ENCODE measurements around the gene OSTC.
A peak's percentile ranks its signal among the peaks of the same experiment; 100 is the strongest.

OSTC gene

DNA sequence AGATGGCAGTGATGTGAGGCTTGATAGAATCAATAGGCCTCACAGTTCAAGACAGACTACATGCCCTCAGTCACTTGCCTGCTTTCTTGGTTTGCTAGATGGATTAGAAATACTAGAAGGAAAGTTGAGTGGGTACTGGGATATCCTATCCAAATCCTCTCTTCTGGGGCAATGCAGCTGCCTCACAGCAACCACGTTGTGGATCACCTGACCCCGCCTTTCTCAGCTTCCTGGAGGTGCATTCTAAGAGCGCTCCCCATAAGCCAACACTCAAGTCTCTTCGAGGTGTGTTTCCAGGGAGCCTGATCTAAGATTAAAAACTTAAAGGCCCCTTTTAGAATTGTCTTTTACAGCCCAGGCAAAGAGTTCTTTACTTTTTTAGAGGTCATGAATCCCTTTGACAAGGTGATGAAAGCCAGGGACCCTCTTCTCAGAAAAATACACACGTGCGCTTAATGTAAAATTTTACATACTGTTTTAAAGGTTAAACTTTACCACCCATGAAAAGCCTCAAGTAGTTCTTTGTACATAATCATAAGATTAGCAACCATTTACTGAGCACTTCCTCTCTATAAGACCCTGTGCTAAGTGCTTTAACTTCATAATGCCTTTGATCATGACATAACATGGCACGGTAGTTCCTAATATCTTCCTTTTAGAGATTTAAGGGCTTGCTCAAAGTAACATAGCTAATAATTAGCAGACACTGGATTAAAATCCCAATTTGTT is 30.9 kb upstream of the OSTC start:
- DNase-seq (ENCODE audit: low read depth, low spot score): no peak
- Histone ChIP-seq H3K4me3 (ENCODE audit: insufficient read length, low read depth) (peak overlapping the region; percentile 44), H3K27me3 (ENCODE audit: insufficient read depth, insufficient read length) (no peaks in the 10 kb centered on the region), H3K36me3 (ENCODE audit: insufficient read depth, insufficient read length, low read length) (peaks cover 38% of the 10 kb centered on the region), H3K9ac (ENCODE audit: insufficient read length, low read depth) (no peak overlapping the region), H3K4me1 (ENCODE audit: insufficient read depth, insufficient read length) (no peaks in the 10 kb centered on the region), H3K9me3 (ENCODE audit: insufficient read depth, low read length) (peaks cover 11% of the 10 kb centered on the region)
- no peak for TF ChIP-seq YY1 (IDR thresholded peaks at IDR 0.05; ENCODE audit: insufficient read depth, insufficient read length)
- TF ChIP-seq SUZ12 (IDR thresholded peaks at IDR 0.05; ENCODE audit: extremely low read depth, insufficient read depth, insufficient read length): no peak
- no peak for TF ChIP-seq ZNF274 (IDR thresholded peaks at IDR 0.05; ENCODE audit: low read depth, low read length)

DNA sequence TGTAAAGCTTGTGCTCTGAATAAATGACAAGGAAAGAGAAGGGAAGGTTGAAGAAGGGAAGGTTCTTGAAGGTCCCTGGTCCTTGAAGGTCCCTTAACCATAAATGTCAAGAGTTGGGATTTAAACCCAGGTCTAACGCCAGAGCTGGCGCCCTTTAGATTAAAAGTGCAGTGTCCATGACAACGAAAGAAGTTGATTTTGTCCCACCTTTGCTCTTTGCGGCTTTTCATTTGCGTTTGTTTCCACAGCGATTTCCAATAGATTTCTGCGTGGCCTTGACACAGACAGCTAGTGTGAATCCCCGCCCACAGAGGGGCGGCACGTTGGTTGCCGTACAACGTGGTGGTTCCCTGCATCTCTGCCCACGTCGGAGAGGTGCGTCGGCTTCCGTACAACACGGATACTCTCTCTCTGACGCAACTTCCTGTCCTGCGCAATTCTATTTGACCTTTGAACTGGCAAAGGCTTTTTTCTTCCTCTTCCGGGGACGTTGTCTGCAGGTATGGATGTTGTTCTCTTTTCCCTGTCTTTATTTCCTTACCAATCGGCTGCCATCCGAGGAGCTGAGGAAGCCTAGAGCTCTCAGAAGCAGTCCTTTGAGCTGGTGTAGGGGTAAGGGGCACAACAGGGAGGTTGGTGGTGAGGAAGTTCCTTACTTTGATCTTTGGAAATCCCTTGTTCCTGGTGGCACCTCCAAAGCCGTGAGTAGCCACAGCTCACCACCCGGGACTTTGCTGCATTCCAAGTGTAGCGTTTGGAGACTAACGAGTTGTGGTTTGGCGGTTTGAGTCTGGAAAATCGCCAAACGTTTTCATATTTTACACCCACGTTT is 30.1 kb upstream of the OSTC start, which contains the start of gene RPL34:
TSS of gene RPL34 (plus strand) at position 476 of the 832 bp plus-strand sequence. CDS start 1,384 bp downstream, outside the sequence.
- DNase-seq (ENCODE audit: low read depth, low spot score): peak; percentile 87
- Histone ChIP-seq H3K9me3 (ENCODE audit: insufficient read depth, low read length) (peaks cover 7% of the 10 kb centered on the region), H3K4me3 (ENCODE audit: insufficient read length, low read depth) (peak within 1 kb of the TSS; percentile 97), H3K27me3 (ENCODE audit: insufficient read depth, insufficient read length) (no peaks in the 10 kb centered on the region), H3K36me3 (ENCODE audit: insufficient read depth, insufficient read length, low read length) (peaks cover 42% of the 10 kb centered on the region), H3K9ac (ENCODE audit: insufficient read length, low read depth) (peak within 1 kb of the TSS; percentile 92), H3K4me1 (ENCODE audit: insufficient read depth, insufficient read length) (no peaks in the 10 kb centered on the region)
- TF ChIP-seq YY1 (IDR thresholded peaks at IDR 0.05; ENCODE audit: insufficient read depth, insufficient read length) (peak; percentile 90), ZNF274 (IDR thresholded peaks at IDR 0.05; ENCODE audit: low read depth, low read length) (no peak), SUZ12 (IDR thresholded peaks at IDR 0.05; ENCODE audit: extremely low read depth, insufficient read depth, insufficient read length) (no peak)

DNA sequence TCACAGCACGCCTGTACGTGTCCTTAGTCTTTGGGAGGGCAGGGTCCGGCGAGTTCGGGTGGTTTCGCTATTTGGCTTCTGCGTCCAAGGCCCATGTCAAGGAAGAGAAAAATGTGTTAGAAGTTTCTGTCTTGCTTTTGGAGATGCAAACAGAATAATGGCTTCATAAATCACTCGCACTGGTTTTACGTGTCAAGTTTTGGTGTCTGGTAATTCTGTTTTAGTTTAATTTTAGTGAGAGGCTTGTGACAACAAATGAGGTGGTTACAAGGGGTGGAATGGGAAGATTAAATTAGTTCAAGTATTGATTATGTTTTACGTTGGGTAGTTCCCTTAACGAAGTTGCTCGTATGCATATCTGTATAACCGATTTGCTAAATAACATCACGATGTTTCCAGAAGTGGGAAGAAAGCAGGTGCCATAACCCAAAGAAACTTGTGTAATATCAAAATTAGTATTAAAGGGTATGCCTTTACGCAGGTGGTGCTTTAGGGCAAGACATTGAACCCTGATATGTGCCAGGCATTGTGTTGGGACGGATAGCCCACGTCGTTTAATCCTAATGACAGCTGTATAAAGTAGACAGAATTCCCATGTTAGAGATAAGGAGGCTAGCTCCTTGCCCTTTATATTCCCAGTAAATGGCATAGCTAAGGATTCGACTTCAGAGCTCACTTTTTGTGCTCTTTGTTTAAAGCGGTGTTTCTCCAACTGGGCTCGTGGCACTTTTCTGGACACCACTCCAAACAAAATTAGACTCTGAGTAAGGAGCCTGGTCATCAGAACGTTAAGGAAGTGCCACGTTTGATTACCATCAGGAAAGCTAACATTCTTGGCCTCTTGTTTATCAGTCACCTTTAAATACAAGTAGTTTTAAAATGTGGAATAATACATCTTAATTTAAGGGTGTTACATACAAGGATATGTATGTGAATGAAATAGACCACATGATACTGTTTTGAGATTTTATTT is 29.2 kb upstream of the OSTC start:
- TF ChIP-seq ZNF274 (IDR thresholded peaks at IDR 0.05; ENCODE audit: low read depth, low read length): no peak
- Histone ChIP-seq H3K36me3 (ENCODE audit: insufficient read depth, insufficient read length, low read length) (peaks cover 51% of the 10 kb centered on the region), H3K27me3 (ENCODE audit: insufficient read depth, insufficient read length) (no peaks in the 10 kb centered on the region), H3K4me3 (ENCODE audit: insufficient read length, low read depth) (peak overlapping the region; percentile 97), H3K9ac (ENCODE audit: insufficient read length, low read depth) (peak overlapping the region; percentile 92), H3K9me3 (ENCODE audit: insufficient read depth, low read length) (no peaks in the 10 kb centered on the region), H3K4me1 (ENCODE audit: insufficient read depth, insufficient read length) (no peaks in the 10 kb centered on the region)
- no peak for DNase-seq (ENCODE audit: low read depth, low spot score)

DNA sequence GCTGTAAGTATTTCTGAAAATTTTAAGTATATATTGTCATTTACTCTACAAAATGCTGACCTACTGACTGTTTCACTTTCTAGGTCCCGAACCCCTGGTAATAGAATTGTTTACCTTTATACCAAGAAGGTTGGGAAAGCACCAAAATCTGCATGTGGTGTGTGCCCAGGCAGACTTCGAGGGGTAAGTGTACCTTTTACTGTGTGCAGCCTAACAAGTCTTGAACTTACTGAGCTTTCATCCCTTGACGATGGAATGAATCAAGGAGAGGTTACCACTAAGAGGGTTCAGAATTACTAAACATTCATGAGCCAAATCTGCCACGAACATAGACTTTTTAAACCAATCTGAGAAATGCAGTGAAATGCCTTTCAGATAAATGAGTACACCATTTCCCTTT is 28.4 kb upstream of the OSTC start:
- no peaks in the 10 kb centered on the region for H3K9me3 ChIP-seq (ENCODE audit: insufficient read depth, low read length)
- H3K9ac ChIP-seq (ENCODE audit: insufficient read length, low read depth): peak overlapping the region; percentile 72
- DNase-seq (ENCODE audit: low read depth, low spot score): no peak
- no peak for TF ChIP-seq ZNF274 (IDR thresholded peaks at IDR 0.05; ENCODE audit: low read depth, low read length)
- TF ChIP-seq SUZ12 (IDR thresholded peaks at IDR 0.05; ENCODE audit: extremely low read depth, insufficient read depth, insufficient read length): no peak
- TF ChIP-seq YY1 (IDR thresholded peaks at IDR 0.05; ENCODE audit: insufficient read depth, insufficient read length): no peak
- H3K4me1 ChIP-seq (ENCODE audit: insufficient read depth, insufficient read length): no peaks in the 10 kb centered on the region
- H3K4me3 ChIP-seq (ENCODE audit: insufficient read length, low read depth): peak overlapping the region; percentile 97
- peaks cover 59% of the 10 kb centered on the region for H3K36me3 ChIP-seq (ENCODE audit: insufficient read depth, insufficient read length, low read length)
- H3K27me3 ChIP-seq (ENCODE audit: insufficient read depth, insufficient read length): no peaks in the 10 kb centered on the region

DNA sequence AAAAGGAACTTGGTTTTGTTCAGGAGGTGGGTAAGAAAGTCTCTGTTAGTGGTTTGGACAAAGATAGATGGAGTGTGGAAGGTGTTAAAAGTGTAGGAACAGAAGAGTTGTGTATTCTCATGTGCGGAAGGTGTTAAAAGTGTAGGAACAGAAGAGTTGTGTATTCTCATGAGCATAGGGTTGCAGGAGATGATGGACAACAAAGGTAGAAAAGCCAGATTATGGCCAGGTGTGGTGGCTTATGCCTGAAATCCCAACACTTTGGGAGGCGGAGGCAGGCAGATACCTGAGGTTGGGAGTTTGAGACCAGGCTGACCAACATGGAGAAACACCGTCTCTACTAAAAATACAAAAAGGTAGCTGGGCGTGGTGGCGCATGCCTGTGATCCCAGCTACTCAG is 27.6 kb upstream of the OSTC start:
- no peaks in the 10 kb centered on the region for H3K27me3 ChIP-seq (ENCODE audit: insufficient read depth, insufficient read length)
- TF ChIP-seq SUZ12 (IDR thresholded peaks at IDR 0.05; ENCODE audit: extremely low read depth, insufficient read depth, insufficient read length): no peak
- no peak for TF ChIP-seq ZNF274 (IDR thresholded peaks at IDR 0.05; ENCODE audit: low read depth, low read length)
- no peak for TF ChIP-seq YY1 (IDR thresholded peaks at IDR 0.05; ENCODE audit: insufficient read depth, insufficient read length)
- H3K36me3 ChIP-seq (ENCODE audit: insufficient read depth, insufficient read length, low read length): peaks cover 66% of the 10 kb centered on the region
- peak overlapping the region; percentile 0 for H3K4me3 ChIP-seq (ENCODE audit: insufficient read length, low read depth)
- H3K9ac ChIP-seq (ENCODE audit: insufficient read length, low read depth): no peak overlapping the region
- H3K4me1 ChIP-seq (ENCODE audit: insufficient read depth, insufficient read length): no peaks in the 10 kb centered on the region
- DNase-seq (ENCODE audit: low read depth, low spot score): no peak
- H3K9me3 ChIP-seq (ENCODE audit: insufficient read depth, low read length): no peaks in the 10 kb centered on the region

DNA sequence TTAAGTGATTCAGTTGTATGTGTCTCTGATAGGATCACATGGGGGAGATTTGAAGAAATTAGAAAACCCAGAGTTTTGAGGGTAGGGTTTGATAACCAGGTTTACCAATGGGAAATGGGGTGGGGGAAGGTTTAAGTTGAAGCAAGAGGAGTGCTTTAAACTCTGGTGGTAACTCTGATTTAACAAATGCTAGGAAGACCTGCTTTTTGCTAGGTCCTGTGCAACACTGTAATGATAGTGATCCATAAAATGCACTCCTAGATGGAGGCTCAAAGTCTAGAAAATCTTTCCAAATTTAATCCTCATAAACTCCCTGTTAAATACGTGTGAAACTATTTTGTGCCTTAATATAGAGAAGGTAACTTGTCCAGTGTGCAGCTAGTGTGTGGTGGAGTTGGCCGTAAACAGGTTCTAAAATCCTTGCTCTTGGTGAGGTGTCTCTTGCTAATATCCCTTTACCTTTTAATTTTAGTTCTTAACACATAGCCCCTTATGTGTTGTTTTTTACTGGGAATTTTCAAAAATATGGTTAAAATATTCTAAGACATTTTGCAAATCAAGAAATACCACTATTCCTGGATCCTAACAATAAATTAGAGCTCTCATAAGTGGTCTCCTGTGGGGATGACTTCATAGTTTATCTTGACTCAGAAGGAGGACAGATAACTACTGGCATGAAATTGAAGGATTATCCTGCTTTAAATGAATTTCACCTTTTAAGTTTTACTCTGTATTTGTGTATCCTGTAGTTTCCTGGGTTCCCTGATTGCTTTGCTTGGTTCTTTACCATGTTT is 25.9 kb upstream of the OSTC start:
- TF ChIP-seq ZNF274 (IDR thresholded peaks at IDR 0.05; ENCODE audit: low read depth, low read length) (no peak), YY1 (IDR thresholded peaks at IDR 0.05; ENCODE audit: insufficient read depth, insufficient read length) (no peak), SUZ12 (IDR thresholded peaks at IDR 0.05; ENCODE audit: extremely low read depth, insufficient read depth, insufficient read length) (no peak)
- Histone ChIP-seq H3K9me3 (ENCODE audit: insufficient read depth, low read length) (no peaks in the 10 kb centered on the region), H3K36me3 (ENCODE audit: insufficient read depth, insufficient read length, low read length) (peaks cover 80% of the 10 kb centered on the region), H3K9ac (ENCODE audit: insufficient read length, low read depth) (no peak overlapping the region), H3K4me1 (ENCODE audit: insufficient read depth, insufficient read length) (no peaks in the 10 kb centered on the region), H3K4me3 (ENCODE audit: insufficient read length, low read depth) (no peak overlapping the region), H3K27me3 (ENCODE audit: insufficient read depth, insufficient read length) (no peaks in the 10 kb centered on the region)
- DNase-seq (ENCODE audit: low read depth, low spot score): no peak

Measured in NT2/D1 (cell line).